ENCODE measurements around the gene ESCO1.
A peak's percentile ranks its signal among the peaks of the same experiment; 100 is the strongest.

The ESCO1 gene

DNA sequence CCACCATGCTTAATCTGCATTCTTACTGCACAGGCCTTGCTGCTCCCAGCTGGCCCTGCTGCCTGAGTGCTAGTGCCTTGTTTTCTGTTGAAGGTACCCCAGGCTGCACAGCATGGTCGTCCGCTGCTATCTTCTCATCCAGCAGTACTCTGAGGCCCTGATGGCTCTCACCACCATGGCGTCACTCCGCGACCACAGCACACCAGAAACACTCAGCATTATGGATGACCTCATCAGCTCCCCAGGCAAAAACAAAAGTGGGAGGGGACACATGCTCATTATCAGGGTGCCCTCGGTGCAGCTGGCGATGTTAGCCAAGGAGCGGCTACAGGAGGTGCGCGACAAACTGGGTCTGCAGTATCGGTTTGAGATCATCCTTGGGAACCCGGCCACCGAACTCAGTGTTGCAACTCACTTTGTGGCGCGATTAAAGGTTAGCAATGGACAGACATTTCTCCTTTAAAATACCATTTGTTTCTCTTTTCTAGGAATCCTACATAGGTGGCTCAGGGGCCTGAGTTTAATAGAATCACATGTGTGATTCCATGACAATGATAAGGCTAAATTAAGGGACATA, 110.5 kb downstream of the ESCO1 start:
- DNase-seq (ENCODE audit: low read depth), result no peak

DNA sequence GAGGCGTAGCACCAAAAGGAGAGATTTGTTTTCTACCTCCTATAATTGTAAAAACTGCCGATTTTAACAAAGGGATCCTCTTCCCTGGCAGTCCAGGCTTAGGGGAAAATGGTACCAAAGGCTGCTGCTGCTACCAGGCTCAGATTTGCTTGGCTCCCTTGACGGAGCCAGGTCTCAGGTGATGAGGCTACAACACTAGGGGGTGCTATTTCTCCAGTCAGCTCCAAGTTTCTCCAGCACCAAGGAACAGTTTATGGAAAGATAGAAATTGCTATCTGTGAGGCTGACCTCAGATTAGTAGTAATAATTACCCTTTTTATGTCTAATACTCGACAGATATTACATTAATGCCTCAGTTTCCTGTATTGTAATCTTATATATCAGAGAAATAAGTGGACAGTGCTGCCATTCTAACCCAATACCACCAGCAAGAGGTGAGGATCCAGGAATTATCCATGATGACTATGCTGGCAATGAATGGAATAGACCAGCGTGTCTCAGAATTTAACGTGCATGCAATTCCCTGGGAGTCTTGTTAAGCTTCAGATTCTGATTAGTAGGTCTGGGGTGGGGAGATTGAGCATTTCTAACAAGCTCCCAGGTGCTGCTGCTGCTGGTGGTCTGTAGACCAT, 111.3 kb downstream of the ESCO1 start:
- DNase-seq (ENCODE audit: low read depth), result peak; percentile 68

DNA sequence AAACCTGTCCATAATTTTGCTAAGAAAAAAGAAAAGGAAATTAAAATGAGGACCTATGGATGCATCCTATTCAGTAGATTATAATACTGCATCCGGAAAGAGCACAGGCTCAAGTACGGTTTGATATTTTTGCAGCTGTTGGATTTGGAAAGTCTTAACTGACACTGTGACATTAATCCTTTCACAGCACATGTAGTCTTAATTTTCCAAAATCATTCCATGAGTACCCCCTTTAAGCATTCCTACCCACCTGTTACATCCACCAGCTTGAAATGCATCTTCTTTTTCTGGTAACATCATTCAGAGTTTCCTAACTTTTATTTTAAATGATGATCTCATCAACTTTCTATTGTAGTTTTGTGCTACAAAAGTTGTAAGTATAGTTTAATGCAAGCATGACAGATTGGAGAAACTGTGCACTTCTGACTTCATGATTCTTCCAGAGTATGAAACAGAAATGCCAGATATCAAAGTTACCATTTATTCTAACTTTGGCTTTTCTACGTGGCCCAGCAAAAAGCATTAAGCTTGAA, 113.5 kb downstream of the ESCO1 start:
- no peak for DNase-seq (ENCODE audit: low read depth)

DNA sequence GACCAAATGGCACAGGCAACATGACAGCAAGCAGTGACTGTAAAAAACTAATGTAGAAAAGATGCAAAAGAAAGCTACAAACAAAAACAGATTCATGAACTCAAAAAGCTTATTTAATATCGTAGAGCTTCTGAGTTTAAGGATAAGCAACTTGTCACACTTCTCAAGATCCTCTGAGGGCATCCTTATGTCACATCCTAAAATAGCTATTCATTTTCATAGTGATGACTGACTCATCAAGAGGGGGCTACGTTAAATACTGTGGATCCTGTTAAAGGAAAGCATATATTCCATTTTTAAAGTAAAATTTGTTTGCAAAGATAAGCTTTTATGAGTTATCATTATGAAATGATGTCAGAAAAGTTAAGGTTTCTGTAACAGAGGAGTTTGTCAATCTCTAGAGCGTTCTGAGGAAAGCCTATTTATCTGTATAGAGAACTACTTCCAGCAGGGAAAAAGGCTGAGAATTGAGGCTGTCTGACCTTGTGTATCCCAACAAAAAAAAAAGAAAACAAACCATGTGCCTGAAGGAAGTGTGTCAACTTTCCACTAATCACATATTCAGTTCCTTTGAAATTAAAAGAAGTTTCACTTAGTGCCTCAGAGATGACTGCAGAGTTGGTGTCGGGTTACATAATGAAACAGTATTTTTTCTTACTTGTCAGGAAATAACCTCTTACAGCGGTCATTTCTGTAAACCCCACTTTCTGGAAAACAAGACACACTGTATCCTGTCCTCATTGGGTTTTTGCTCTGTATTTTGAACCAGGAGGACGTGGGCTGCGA, 115.5 kb downstream of the ESCO1 start:
- DNase-seq (ENCODE audit: low read depth), result peak; percentile 32

DNA sequence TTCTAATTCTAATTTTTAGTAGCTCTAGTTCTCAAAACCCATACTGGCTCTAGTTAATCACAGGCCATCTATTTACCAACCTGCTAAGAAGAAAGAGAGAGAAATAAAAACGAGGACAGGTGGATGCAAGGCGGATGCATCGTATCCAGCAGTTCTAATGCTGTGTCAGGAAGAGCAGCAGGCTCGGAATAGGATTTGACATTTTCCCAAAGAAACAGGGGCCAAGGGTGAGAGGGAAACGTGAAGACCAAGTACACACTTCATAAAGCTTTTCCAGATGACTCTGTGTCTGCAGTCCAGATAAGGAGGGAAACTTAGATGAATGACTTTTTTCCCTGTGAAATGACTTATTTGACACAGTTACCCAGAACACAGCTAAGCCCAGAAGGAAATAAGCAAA, 117.5 kb downstream of the ESCO1 start:
- DNase-seq (ENCODE audit: low read depth), result no peak

DNA sequence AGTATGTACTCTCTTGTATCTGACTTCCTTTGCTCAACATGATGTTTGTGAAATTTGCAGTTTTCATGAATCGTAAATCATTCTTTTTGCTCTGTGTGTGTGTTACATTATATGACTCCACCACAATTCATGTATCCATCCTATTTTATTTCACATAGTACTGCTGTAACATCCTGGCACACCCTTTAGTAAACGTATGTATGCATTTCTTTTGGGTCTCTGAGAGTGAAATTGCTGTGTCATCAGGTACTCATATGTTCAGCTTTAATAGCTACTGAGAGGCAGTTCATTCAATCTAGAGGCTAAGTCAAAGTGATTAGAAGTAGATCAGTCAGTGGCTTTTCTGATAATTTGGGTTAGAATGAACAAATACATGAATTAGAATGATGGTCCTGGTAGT, 118.8 kb downstream of the ESCO1 start:
- DNase-seq (ENCODE audit: low read depth), result no peak

DNA sequence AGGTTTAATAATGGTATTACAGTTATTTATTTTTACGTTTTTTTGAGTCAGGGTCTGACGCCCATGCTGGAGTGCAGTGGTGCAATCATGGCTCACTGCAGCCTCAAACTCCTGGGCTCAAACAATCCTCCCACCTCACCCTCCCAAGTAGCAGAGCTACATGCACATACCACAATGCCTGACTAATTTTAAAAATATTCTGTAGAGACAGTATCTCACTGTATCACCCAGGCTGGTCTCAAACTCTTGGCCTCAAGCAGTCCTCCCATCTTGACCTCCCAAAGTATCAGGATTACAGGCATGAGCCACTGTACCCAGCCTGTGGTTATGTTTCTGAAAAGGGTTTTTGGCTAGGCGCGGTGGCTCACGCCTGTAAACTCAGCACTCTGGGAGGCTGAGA, 120.8 kb downstream of the ESCO1 start:
- DNase-seq (ENCODE audit: low read depth), result peak; percentile 58

Data from ELR (cell line).